Neural cell (in vitro differentiated cells): Measurements from ENCODE around the gene CEP70. TPM values are rescaled to one million over a fixed set of nuclear protein-coding genes. Genes with fewer than 3 reads are reported as not detected.

ENCODE experiments used
- H2AFZ ChIP-seq: fragments of 200-600, 300-800 bp; sonication (generic), shearing (Covaris generic); 2 replicates; pipeline ENCODE4 v1.6.0; 2014; ENCODE audit warnings: low read depth, mild to moderate bottlenecking, antibody characterized with exemption, low read length, moderate library complexity
- H3F3A ChIP-seq: fragments of 200-600 bp; shearing (Covaris generic); 2 replicates; pipeline ENCODE4 v1.6.1; 2016; ENCODE audit warnings: mild to moderate bottlenecking, moderate library complexity, mixed read lengths, antibody characterized with exemption, low read length; ENCODE audit not compliant: insufficient read depth, poor library complexity, severe bottlenecking
- H3K27ac ChIP-seq: fragments of 200-600, 300-800 bp; sonication (generic), shearing (Covaris generic); 2 replicates; pipeline ENCODE4 v1.5.1; 2014; ENCODE audit warnings: mild to moderate bottlenecking, low read length, moderate library complexity
- H3K27me3 ChIP-seq: fragments of 300-800, 200-600 bp; sonication (generic), shearing (Covaris generic); 2 replicates; pipeline ENCODE4 v1.6.0; 2014; ENCODE audit warnings: mild to moderate bottlenecking, low read depth, low read length, moderate library complexity; ENCODE audit not compliant: insufficient read depth
- H3K36me3 ChIP-seq: fragments of 300-800, 200-600 bp; sonication (generic), shearing (Covaris generic); 2 replicates; pipeline ENCODE4 v1.5.1; 2014; ENCODE audit warnings: mild to moderate bottlenecking, antibody characterized with exemption, low read length, moderate library complexity; ENCODE audit not compliant: insufficient read depth
- H3K4me2 ChIP-seq: fragments of 300-800, 200-600 bp; sonication (generic), shearing (Covaris generic); 2 replicates; pipeline ENCODE4 v1.6.0; 2014; ENCODE audit warnings: mild to moderate bottlenecking, low read length
- H3K4me3 ChIP-seq: fragments of 300-800, 200-600 bp; sonication (generic), shearing (Covaris generic); 2 replicates; pipeline ENCODE4 v1.5.1; 2014; ENCODE audit warnings: mild to moderate bottlenecking, low read length, moderate library complexity
- H3K79me2 ChIP-seq: fragments of 200-600 bp; shearing (Covaris generic); replicated peaks from 2 replicates; pipeline ENCODE4 v1.6.0; 2014; ENCODE audit warnings: mild to moderate bottlenecking, low read length, moderate library complexity; ENCODE audit not compliant: insufficient read depth
- H3K9ac ChIP-seq: fragments of 300-800, 200-600 bp; sonication (generic), shearing (Covaris generic); 2 replicates; pipeline ENCODE4 v1.6.1; 2016; ENCODE audit warnings: mild to moderate bottlenecking, low read length, mixed read lengths
- H3K9me2 ChIP-seq: fragments of 200-600 bp; shearing (Covaris generic); 2 replicates; pipeline ENCODE4 v1.6.1; 2016; ENCODE audit warnings: mild to moderate bottlenecking, low read length, mixed read lengths; ENCODE audit not compliant: insufficient read depth
- H3K9me3 ChIP-seq: fragments of 200-600, 300-800 bp; sonication (generic), shearing (Covaris generic); 2 replicates; pipeline ENCODE4 v1.6.1; 2016; ENCODE audit warnings: mild to moderate bottlenecking, mixed run types, low read length, moderate library complexity, mixed read lengths
- H4K20me1 ChIP-seq: fragments of 200-600 bp; shearing (Covaris generic); 2 replicates; pipeline ENCODE4 v1.6.1; 2016; ENCODE audit warnings: mild to moderate bottlenecking, mixed run types; ENCODE audit not compliant: insufficient read depth
- CTCF ChIP-seq: fragments of 450-650 bp; IDR thresholded peaks from 2 replicates; pipeline ENCODE4 v1.5.1; 2014; ENCODE audit warnings: antibody characterized with exemption, mild to moderate bottlenecking, moderate library complexity; ENCODE audit not compliant: poor library complexity, severe bottlenecking
- EP300 ChIP-seq: fragments of 450-650 bp; conservative IDR thresholded peaks from 2 replicates; pipeline ENCODE4 v1.6.1; 2014; ENCODE audit warnings: antibody characterized with exemption, mild to moderate bottlenecking, moderate library complexity; ENCODE audit not compliant: poor library complexity, severe bottlenecking
- EZH2 ChIP-seq: fragments of 200-600, 300-800 bp; shearing (Covaris generic), sonication (generic); IDR thresholded peaks from 2 replicates; pipeline ENCODE4 v1.6.1; 2014; ENCODE audit warnings: antibody characterized with exemption, low read length, borderline replicate concordance, mild to moderate bottlenecking; ENCODE audit not compliant: insufficient read depth, poor library complexity, severe bottlenecking
- MXI1 ChIP-seq: fragments of 450-650 bp; conservative IDR thresholded peaks from 2 replicates; pipeline ENCODE4 v1.6.1; 2014; ENCODE audit warnings: antibody characterized with exemption, mild to moderate bottlenecking; ENCODE audit not compliant: poor library complexity, severe bottlenecking
- POLR2AphosphoS5 ChIP-seq: IDR thresholded peaks from 2 replicates; pipeline ENCODE4 v1.6.1; 2012
- RAD21 ChIP-seq: fragments of 450-650 bp; conservative IDR thresholded peaks from 2 replicates; pipeline ENCODE4 v1.6.1; 2014; ENCODE audit warnings: antibody characterized with exemption, mild to moderate bottlenecking, moderate library complexity
- REST ChIP-seq: IDR thresholded peaks from 2 replicates; pipeline ENCODE4 v1.6.1; 2012; ENCODE audit warnings: borderline replicate concordance
- SMC3 ChIP-seq: fragments of 450-650 bp; conservative IDR thresholded peaks from 2 replicates; pipeline ENCODE4 v1.6.1; 2014; ENCODE audit warnings: antibody characterized with exemption, mild to moderate bottlenecking, moderate library complexity; ENCODE audit not compliant: poor library complexity
- TAF1 ChIP-seq: IDR thresholded peaks from 2 replicates; pipeline ENCODE4 v1.6.1; 2012; ENCODE audit warnings: low read depth
- polyA plus RNA-seq: library from polyadenylated mRNA; depleted of rRNA; stranded (reverse); fragments of >200 nt; gene quantifications from 2 replicates; pipeline ENCODE4 v1.2.3, GENCODE V29; 2014

CEP70 gene
- polyA plus RNA-seq, 1 donor from 2014 or later: 25.0 TPM

GRCh38 chr3:138468451-138468850 is 125.6 kb downstream of the CEP70 start:
- Histone ChIP-seq H3K4me3 (no peak overlapping the region), H3F3A (no peaks in the 10 kb centered on the region), H3K9me2 (no peaks in the 10 kb centered on the region), H3K27ac (no peak overlapping the region), H3K4me2 (no peak overlapping the region), H3K9ac (no peak overlapping the region), H4K20me1 (no peaks in the 10 kb centered on the region), H3K79me2 (no peaks in the 10 kb centered on the region), H3K9me3 (no peaks in the 10 kb centered on the region), H2AFZ (no peak overlapping the region), H3K27me3 (no peaks in the 10 kb centered on the region), H3K36me3 (no peaks in the 10 kb centered on the region)
- TF ChIP-seq SMC3: no peak
- no peak for TF ChIP-seq RAD21
- no peak for TF ChIP-seq POLR2AphosphoS5
- no peak for TF ChIP-seq EZH2
- TF ChIP-seq MXI1: no peak
- no peak for TF ChIP-seq TAF1
- TF ChIP-seq CTCF: no peak
- TF ChIP-seq REST: no peak
- no peak for TF ChIP-seq EP300

GRCh38 chr3:138467931-138468330 is 126.1 kb downstream of the CEP70 start:
- Histone ChIP-seq H3K79me2 (no peaks in the 10 kb centered on the region), H3K4me3 (no peak overlapping the region), H3K36me3 (no peaks in the 10 kb centered on the region), H3K27me3 (no peaks in the 10 kb centered on the region), H3K9ac (no peak overlapping the region), H3F3A (no peaks in the 10 kb centered on the region), H2AFZ (no peak overlapping the region), H4K20me1 (no peaks in the 10 kb centered on the region), H3K9me3 (no peaks in the 10 kb centered on the region), H3K9me2 (no peaks in the 10 kb centered on the region), H3K27ac (no peak overlapping the region), H3K4me2 (no peak overlapping the region)
- TF ChIP-seq EZH2: no peak
- TF ChIP-seq POLR2AphosphoS5: no peak
- TF ChIP-seq REST: no peak
- TF ChIP-seq TAF1: no peak
- TF ChIP-seq RAD21: no peak
